Activated gamma-delta T cell treated with Interleukin-2 at 50 U/mL for 16 hours (primary cell): ENCODE measurements around the gene MICALL2.

Source experiments
- DNase-seq: peaks from one replicate; pipeline ENCODE4 v3.0.0-alpha.2; 2020

MICALL2 gene

GRCh38 chr7:1411414-1411813, 47.9 kb downstream of the MICALL2 start:
- DNase-seq = no peak

GRCh38 chr7:1410992-1411391, 48.3 kb downstream of the MICALL2 start:
- DNase-seq = no peak

GRCh38 chr7:1409555-1409954, 49.7 kb downstream of the MICALL2 start:
- DNase-seq = no peak

GRCh38 chr7:1408466-1408865, 50.8 kb downstream of the MICALL2 start:
- DNase-seq = no peak

- no peak for DNase-seq
Observed at GRCh38 chr7:1407892-1408291, 51.4 kb downstream of the MICALL2 start.

GRCh38 chr7:1404898-1405548, 54.2 kb downstream of the MICALL2 start:
- DNase-seq = no peak

GRCh38 chr7:1404460-1404809, 54.8 kb downstream of the MICALL2 start:
- no peak for DNase-seq

GRCh38 chr7:1403638-1404459, 55.4 kb downstream of the MICALL2 start:
- DNase-seq = no peak

- no peak for DNase-seq
Observed at GRCh38 chr7:1402791-1403637, 56.3 kb downstream of the MICALL2 start.

GRCh38 chr7:1402110-1402790, 57.0 kb downstream of the MICALL2 start:
- no peak for DNase-seq

- no peak for DNase-seq
Observed at GRCh38 chr7:1401011-1401410, 58.3 kb downstream of the MICALL2 start.

GRCh38 chr7:1400371-1400770, 58.9 kb downstream of the MICALL2 start:
- no peak for DNase-seq

GRCh38 chr7:1397491-1398327, 61.6 kb downstream of the MICALL2 start:
- DNase-seq = no peak

GRCh38 chr7:1396195-1396594, 63.1 kb downstream of the MICALL2 start:
- no peak for DNase-seq

- DNase-seq = no peak
Observed at GRCh38 chr7:1395211-1396070, 63.8 kb downstream of the MICALL2 start.

- no peak for DNase-seq
Observed at GRCh38 chr7:1394371-1394770, 64.9 kb downstream of the MICALL2 start.

GRCh38 chr7:1393421-1393820, 65.8 kb downstream of the MICALL2 start:
- no peak for DNase-seq

- DNase-seq = no peak
Observed at GRCh38 chr7:1392556-1392955, 66.7 kb downstream of the MICALL2 start.

- DNase-seq = no peak
Observed at GRCh38 chr7:1391449-1391848, 67.8 kb downstream of the MICALL2 start.

- DNase-seq = no peak
Observed at GRCh38 chr7:1388703-1389335, 70.5 kb downstream of the MICALL2 start.
